Thyroid gland (tissue), 4 donors: Measurements from ENCODE around the gene FSTL4.

Source experiments
- POLR2A ChIP-seq, 2 donors: fragments of 450-650 bp; IDR thresholded peaks; one replicate each; pipeline ENCODE4 v1.6.1; 2017; ENCODE audit warnings: antibody characterized with exemption in 2 of 2, mild to moderate bottlenecking in 2 of 2, moderate library complexity in 1 of 2
- TF ChIP-seq, protein P1 (sequence below), 6 experiments: fragments of 200-600 bp in 3 of 6; fragments of 450-650 bp in 3 of 6; sonication (generic) in 3 of 6; IDR thresholded peaks; one replicate each; pipeline ENCODE4 v1.5.1; 2016 to 2019; ENCODE audit warnings: antibody characterized with exemption in 6 of 6, mild to moderate bottlenecking in 2 of 6, inconsistent platforms in 1 of 6, moderate library complexity in 1 of 6

DNA sequence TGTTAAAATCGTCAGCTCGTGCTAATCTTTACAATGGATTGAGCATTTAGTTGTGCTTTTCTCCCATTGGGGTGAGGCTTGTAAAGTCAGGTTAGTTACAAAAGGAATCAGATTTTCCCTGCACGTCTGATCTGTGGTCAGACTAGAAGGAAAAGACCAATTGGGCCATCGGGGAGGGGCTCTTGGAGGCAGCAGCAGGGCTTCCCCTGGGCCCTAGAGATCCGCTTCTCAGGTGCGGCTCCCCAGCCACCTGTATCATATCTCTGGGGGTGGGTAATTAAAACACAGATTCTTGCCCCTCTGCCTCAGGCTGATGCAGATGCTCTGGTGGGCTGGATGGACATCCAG, 360.2 kb downstream of the FSTL4 start:
- TF ChIP-seq POLR2A (IDR thresholded peaks at IDR 0.05), result no peak
- TF ChIP-seq, protein P1, sequence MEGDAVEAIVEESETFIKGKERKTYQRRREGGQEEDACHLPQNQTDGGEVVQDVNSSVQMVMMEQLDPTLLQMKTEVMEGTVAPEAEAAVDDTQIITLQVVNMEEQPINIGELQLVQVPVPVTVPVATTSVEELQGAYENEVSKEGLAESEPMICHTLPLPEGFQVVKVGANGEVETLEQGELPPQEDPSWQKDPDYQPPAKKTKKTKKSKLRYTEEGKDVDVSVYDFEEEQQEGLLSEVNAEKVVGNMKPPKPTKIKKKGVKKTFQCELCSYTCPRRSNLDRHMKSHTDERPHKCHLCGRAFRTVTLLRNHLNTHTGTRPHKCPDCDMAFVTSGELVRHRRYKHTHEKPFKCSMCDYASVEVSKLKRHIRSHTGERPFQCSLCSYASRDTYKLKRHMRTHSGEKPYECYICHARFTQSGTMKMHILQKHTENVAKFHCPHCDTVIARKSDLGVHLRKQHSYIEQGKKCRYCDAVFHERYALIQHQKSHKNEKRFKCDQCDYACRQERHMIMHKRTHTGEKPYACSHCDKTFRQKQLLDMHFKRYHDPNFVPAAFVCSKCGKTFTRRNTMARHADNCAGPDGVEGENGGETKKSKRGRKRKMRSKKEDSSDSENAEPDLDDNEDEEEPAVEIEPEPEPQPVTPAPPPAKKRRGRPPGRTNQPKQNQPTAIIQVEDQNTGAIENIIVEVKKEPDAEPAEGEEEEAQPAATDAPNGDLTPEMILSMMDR (IDR thresholded peaks at IDR 0.05), result no peak
